K562 (cell line): Measurements from ENCODE around the gene VPS35L.
"Not testable (repeated sequence)": the region's sequence is repeated elsewhere in the genome, so short reads cannot be mapped to it uniquely, and the experiment has no call there.

Source experiments
- CHD4 ChIP-seq: fragments of 200-600 bp; sonication (generic); IDR thresholded peaks from 3 replicates; pipeline ENCODE4 v1.6.1; 2012; ENCODE audit warnings: low read depth, mild to moderate bottlenecking, mixed read lengths, low read length, inconsistent platforms; ENCODE audit not compliant: insufficient read depth, insufficient replicate concordance, poor library complexity, severe bottlenecking
- CTCF ChIP-seq, 3 experiments: IDR thresholded peaks in 2 of 3; conservative IDR thresholded peaks in 1 of 3; 2 replicates each; pipeline ENCODE4 v1.5.1; 2011 to 2012; ENCODE audit warnings: low read length in 3 of 3, mild to moderate bottlenecking in 3 of 3, control low read depth in 2 of 3, improper control_type of control experiment in 1 of 3, inconsistent platforms in 1 of 3, low read depth in 1 of 3, mixed read lengths in 1 of 3, moderate library complexity in 1 of 3; ENCODE audit not compliant: insufficient read depth in 2 of 3
- NCOR1 ChIP-seq: fragments of 450-650 bp; IDR thresholded peaks from 2 replicates; pipeline ENCODE4 v1.6.1; 2016; ENCODE audit warnings: mild to moderate bottlenecking, moderate library complexity
- POLR2A ChIP-seq: fragments of 450-650 bp; conservative IDR thresholded peaks from 2 replicates; pipeline ENCODE4 v1.6.1; 2016
- POLR2AphosphoS5 ChIP-seq: IDR thresholded peaks from 2 replicates; pipeline ENCODE4 v1.6.1; 2011; ENCODE audit warnings: mild to moderate bottlenecking, low read depth, low read length, moderate library complexity; ENCODE audit not compliant: control insufficient read depth, insufficient read depth

- TF ChIP-seq POLR2AphosphoS5; NCOR1; POLR2A; CTCF (IDR thresholded peaks at IDR 0.05 in 2 of 3, conservative IDR thresholded peaks at IDR 0.05 in 1 of 3; ENCODE audit: insufficient read depth in 2 of 3, low read depth in 1 of 3, low read length in 3 of 3): not testable (repeated sequence)
- TF ChIP-seq CHD4 = peak; percentile 42
Measured at GRCh38 chr16:19665313-19665712, 109.8 kb downstream of the VPS35L start.
